Epidermal melanocyte (primary cell): Measurements from ENCODE around the gene KRT8.

Source experiments
- DNase-seq: peaks from one replicate; pipeline ENCODE4 v3.0.0; 2011; ENCODE audit warnings: low spot score; ENCODE audit not compliant: insufficient read length

Gene KRT8

DNA sequence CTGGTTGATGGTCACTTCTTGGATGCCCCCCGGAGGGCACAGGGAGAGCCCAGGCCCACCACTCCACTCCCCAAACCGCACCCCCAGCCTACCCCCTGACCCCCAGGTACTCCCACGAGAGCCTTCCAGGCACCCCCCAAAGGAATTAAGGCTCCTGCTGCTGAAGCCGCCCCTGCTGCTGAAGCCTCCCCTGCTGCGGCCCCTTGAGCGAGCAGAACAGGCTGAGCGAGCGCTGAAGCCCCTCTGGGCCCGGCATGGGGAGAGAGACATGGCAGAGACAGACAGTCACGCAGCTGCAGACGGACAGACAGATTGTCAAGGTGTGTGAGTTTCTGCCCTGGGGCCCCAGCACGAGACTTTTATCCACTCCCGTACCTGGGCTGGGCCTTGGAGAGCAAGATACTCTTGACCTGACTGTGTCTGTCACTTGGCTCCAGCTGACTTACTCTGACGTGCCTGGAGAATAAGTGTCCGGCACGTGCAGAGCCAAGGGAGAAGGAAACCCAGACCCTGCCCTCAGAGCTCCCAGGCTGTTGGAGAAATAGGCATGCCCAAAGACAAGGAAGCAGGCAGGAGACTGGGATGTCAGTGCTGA is 56.1 kb downstream of the KRT8 start, which contains the start of gene KRT78:
TSS of gene KRT78 (minus strand) at position 334 of the 595 bp plus-strand sequence. CDS start at position 270, 64 bp downstream.
- no peak for DNase-seq

- no peak for DNase-seq
These were observed 57.4 kb downstream of the KRT8 start for GRCh38 chr12:52847335-52848102.
